Fibroblast of peridontal ligament (primary cell): ENCODE measurements around the gene TVP23B.
"Not testable (repeated sequence)": the region's sequence is repeated elsewhere in the genome, so short reads cannot be mapped to it uniquely, and the experiment has no call there.

ENCODE experiments used
- DNase-seq: peaks from one replicate; pipeline ENCODE4 v3.0.0-alpha.2; 2010; ENCODE audit errors: extremely low read depth

The TVP23B gene

GRCh38 chr17:18791402-18791801, 10.4 kb downstream of the TVP23B start:
- DNase-seq, result not testable (repeated sequence)

- peak; percentile 24 for DNase-seq
Measured at GRCh38 chr17:18794841-18795240, 13.9 kb downstream of the TVP23B start.

- not testable (repeated sequence) for DNase-seq
Measured at GRCh38 chr17:18796887-18797286, 15.9 kb downstream of the TVP23B start.

GRCh38 chr17:18803458-18804245, 22.7 kb downstream of the TVP23B start:
- not testable (repeated sequence) for DNase-seq

GRCh38 chr17:18815924-18816323, 34.9 kb downstream of the TVP23B start:
- DNase-seq, result not testable (repeated sequence)

- DNase-seq, result peak; percentile 90
Measured at GRCh38 chr17:18816489-18817371, 35.7 kb downstream of the TVP23B start.

- DNase-seq, result peak; percentile 2
Measured at GRCh38 chr17:18821430-18821829, 40.4 kb downstream of the TVP23B start.

- not testable (repeated sequence) for DNase-seq
Measured at GRCh38 chr17:18827613-18828012, 46.6 kb downstream of the TVP23B start.

GRCh38 chr17:18848501-18848900, 67.5 kb downstream of the TVP23B start:
- no peak for DNase-seq

- DNase-seq, result no peak
Measured at GRCh38 chr17:18850679-18851078, 69.7 kb downstream of the TVP23B start.

- DNase-seq, result no peak
Measured at GRCh38 chr17:18851201-18851600, 70.2 kb downstream of the TVP23B start.

GRCh38 chr17:18854956-18855355, 74.0 kb downstream of the TVP23B start:
- no peak for DNase-seq

GRCh38 chr17:18855831-18856569, 75.0 kb downstream of the TVP23B start:
- DNase-seq, result peak; percentile 94
